Activated B cell treated with CpG ODN at 0.5 μM for 24 hours (primary cell): ENCODE data around the gene AGFG2. TPM values are rescaled to one million over a fixed set of nuclear protein-coding genes. Genes with fewer than 3 reads are reported as not detected.

ENCODE experiments used
- ATAC-seq: fragments of 200-7000 bp; cut with Tn5 transposase; one replicate; pipeline ENCODE4 v1.10.0; 2021; ENCODE audit warnings: low read depth, mild to moderate bottlenecking, moderate library complexity
- CTCF ChIA-PET: fragments of 350-600 bp; sonication (Branson Sonifier 250); formaldehyde crosslinking; loops from one replicate; lab custom pipeline; 2021; ENCODE audit warnings: antibody characterized with exemption; lab: Charles Lee
- POLR2A ChIA-PET: fragments of 350-600 bp; sonication (Branson Sonifier 250); formaldehyde crosslinking; loops from one replicate; lab custom pipeline; 2021; ENCODE audit warnings: antibody characterized with exemption; lab: Charles Lee
- DNase-seq: peaks from one replicate; pipeline ENCODE4 v3.0.0; 2022
- H3K27ac Mint-ChIP-seq: one replicate; pipeline ENCODE4 v1.8.0; 2020; ENCODE audit warnings: mixed read lengths
- H3K27me3 Mint-ChIP-seq: one replicate; pipeline ENCODE4 v1.8.0; 2021; ENCODE audit warnings: mixed read lengths
- H3K36me3 Mint-ChIP-seq: one replicate; pipeline ENCODE4 v1.8.0; 2021; ENCODE audit warnings: low read depth, mixed read lengths
- H3K4me1 Mint-ChIP-seq: one replicate; pipeline ENCODE4 v1.8.0; 2021; ENCODE audit warnings: mixed read lengths
- H3K4me3 Mint-ChIP-seq: one replicate; pipeline ENCODE4 v1.8.0; 2020; ENCODE audit warnings: mild to moderate bottlenecking, mixed read lengths
- H3K9me3 Mint-ChIP-seq: one replicate; pipeline ENCODE4 v1.8.0; 2020; ENCODE audit warnings: mixed read lengths
- CTCF ChIP-seq: fragments of 200-600 bp; IDR thresholded peaks from one replicate; pipeline ENCODE4 v1.8.0; 2022; ENCODE audit warnings: antibody characterized with exemption, mild to moderate bottlenecking
- intact Hi-C: fragments of 100-400 bp; cut with micrococcal nuclease; formaldehyde crosslinking; loops from one replicate; pipeline ENCODE4 v1.15.1; 2024
- total RNA-seq: library from RNA; stranded (reverse); gene quantifications from 2 replicates; pipeline ENCODE4 v1.2.3, GENCODE V29; 2022

AGFG2 gene
- total RNA-seq, 1 donor from 2014 or later = 9.5 TPM

DNA sequence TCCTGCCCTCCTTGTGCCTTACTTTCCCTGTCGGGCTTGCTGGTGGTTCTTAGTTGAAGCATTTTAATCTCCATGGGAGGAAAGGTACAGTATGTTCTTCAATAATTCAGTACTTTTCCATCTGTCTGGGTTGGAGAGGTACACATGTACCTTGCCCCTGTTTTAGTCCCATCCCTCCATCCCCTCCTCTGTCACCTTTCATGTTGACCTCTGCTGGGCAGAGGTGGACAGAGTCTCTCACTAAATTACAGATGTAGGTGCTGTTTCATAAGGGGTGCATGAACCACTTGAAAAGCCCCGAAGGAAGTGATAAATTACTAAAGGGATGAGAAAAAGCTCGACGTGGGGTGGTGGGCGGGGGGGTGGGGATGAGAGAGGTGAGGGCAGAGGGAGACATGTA is 5.4 kb downstream of the AGFG2 start:
- Mint-ChIP-seq H3K4me1 (peaks cover 73% of the 10 kb centered on the region), H3K4me3 (no peak overlapping the region), H3K36me3 (no peaks in the 10 kb centered on the region), H3K27me3 (no peaks in the 10 kb centered on the region), H3K9me3 (no peaks in the 10 kb centered on the region), H3K27ac (peak overlapping the region; percentile 19)
- POLR2A ChIA-PET = interaction anchor here (1.4 to 2.5 kb wide), 3 partner anchors 9 to 115 kb away, joined by 3 to 6 read pairs (median 5); partner anchors contain the start of genes FBXO24, LRCH4 and MEPCE
- no peak for ATAC-seq
- intact Hi-C loops = no loop called here
- no peak for TF ChIP-seq CTCF
- no peak for DNase-seq
- CTCF ChIA-PET = interaction anchor here (1.8 kb wide), 1 partner anchor 15 kb away, joined by 8 read pairs; no protein-coding TSS in a partner anchor

- peak overlapping the region; percentile 32 for H3K4me3 Mint-ChIP-seq
- peaks cover 72% of the 10 kb centered on the region for H3K4me1 Mint-ChIP-seq
- intact Hi-C loops = no loop called here
- no peak for TF ChIP-seq CTCF
- no peaks in the 10 kb centered on the region for H3K36me3 Mint-ChIP-seq
- DNase-seq (no peak), ATAC-seq (no peak)
- CTCF ChIA-PET = interaction anchor here (0.9 to 1.8 kb wide), 3 partner anchors 15 to 67 kb away, joined by 3 to 8 read pairs (median 4); no protein-coding TSS in a partner anchor
- peak overlapping the region; percentile 80 for H3K27ac Mint-ChIP-seq
- no peaks in the 10 kb centered on the region for H3K9me3 Mint-ChIP-seq
- POLR2A ChIA-PET = interaction anchor here (0.6 to 2.5 kb wide), 6 partner anchors 9 to 1116 kb away, joined by 3 to 6 read pairs (median 4); partner anchors contain the start of genes FBXO24, LRCH4, MEPCE and MOSPD3
- no peaks in the 10 kb centered on the region for H3K27me3 Mint-ChIP-seq
These were observed 6.0 kb downstream of the AGFG2 start for GRCh38 chr7:100544967-100545359.

DNA sequence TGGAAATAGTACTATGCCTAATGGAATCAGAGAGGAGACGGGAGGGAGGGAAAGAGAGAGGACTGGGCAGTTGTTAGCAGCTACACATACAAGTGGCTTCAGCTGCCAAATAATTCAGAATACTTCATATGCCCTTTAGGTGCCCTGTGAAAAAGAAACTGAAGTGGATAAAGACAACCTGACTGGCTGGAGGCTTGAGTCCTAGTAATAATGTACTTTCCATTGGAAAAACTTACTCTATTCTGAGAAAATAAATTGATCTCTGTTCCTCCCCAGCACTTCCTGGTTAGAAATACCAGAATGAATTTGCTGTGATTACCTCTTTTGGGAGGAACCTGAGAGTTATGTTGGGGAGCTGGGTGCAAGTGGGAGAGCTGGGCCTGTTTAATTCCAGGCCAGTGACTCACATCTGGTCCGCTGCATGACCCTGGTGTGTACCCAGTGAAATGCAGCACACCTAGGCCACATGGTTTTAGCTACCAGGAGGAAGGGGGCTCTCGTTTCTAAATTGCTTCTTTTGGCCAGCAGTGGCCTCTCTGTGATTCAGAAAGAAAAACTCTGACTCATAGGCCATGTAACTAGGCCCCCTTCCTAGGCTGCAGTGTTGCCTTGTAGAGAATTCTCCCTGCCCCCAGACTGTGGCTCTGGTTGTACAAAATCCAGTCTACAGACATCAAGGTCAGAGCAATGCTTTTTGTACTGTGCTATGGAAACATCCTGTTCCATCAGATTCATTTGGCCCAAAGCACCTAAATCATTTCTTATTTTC is 6.5 kb downstream of the AGFG2 start:
- H3K9me3 Mint-ChIP-seq = no peaks in the 10 kb centered on the region
- no peak for TF ChIP-seq CTCF
- H3K27me3 Mint-ChIP-seq = no peaks in the 10 kb centered on the region
- ChIA-PET POLR2A (interaction anchor here (0.6 to 2.5 kb wide), 5 partner anchors 10 to 1117 kb away, joined by 3 to 6 read pairs (median 5); partner anchors contain the start of genes FBXO24, LRCH4, MEPCE and MOSPD3), CTCF (interaction anchor here (0.8 to 1.8 kb wide), 5 partner anchors 14 to 307 kb away, joined by 3 to 8 read pairs (median 3); partner anchors contain the start of gene SLC12A9)
- peak overlapping the region; percentile 32 for H3K4me3 Mint-ChIP-seq
- peaks cover 4% of the 10 kb centered on the region for H3K36me3 Mint-ChIP-seq
- intact Hi-C loops = no loop called here
- ATAC-seq (peak; percentile 59), DNase-seq (no peak)
- H3K27ac Mint-ChIP-seq = peak overlapping the region; percentile 80
- H3K4me1 Mint-ChIP-seq = peaks cover 77% of the 10 kb centered on the region

GRCh38 chr7:100546129-100546925 is 7.3 kb downstream of the AGFG2 start:
- TF ChIP-seq CTCF = no peak
- intact Hi-C loops = no loop called here
- H3K27me3 Mint-ChIP-seq = no peaks in the 10 kb centered on the region
- peaks cover 5% of the 10 kb centered on the region for H3K36me3 Mint-ChIP-seq
- peak overlapping the region; percentile 2 for H3K4me3 Mint-ChIP-seq
- ATAC-seq (no peak), DNase-seq (no peak)
- ChIA-PET CTCF (interaction anchor here (0.8 to 2.2 kb wide), 5 partner anchors 13 to 306 kb away, joined by 3 to 8 read pairs (median 3); partner anchors contain the start of gene SLC12A9), POLR2A (interaction anchor here (0.5 to 2.5 kb wide), 4 partner anchors 9 to 152 kb away, joined by 3 to 6 read pairs (median 5); partner anchors contain the start of genes FBXO24, LRCH4 and MOSPD3)
- peaks cover 79% of the 10 kb centered on the region for H3K4me1 Mint-ChIP-seq
- peak overlapping the region; percentile 80 for H3K27ac Mint-ChIP-seq
- no peaks in the 10 kb centered on the region for H3K9me3 Mint-ChIP-seq
